HG03575 (cell line): ENCODE data around the gene MYO18B.

ENCODE experiments used
- ATAC-seq: cut with Tn5 transposase; IDR thresholded peaks from one replicate; pipeline ENCODE4 v1.9.1; 2021; ENCODE audit not compliant: unreplicated experiment, insufficient number of reproducible peaks, low FRiP score; ENCODE audit errors: extremely low read depth

The MYO18B gene

GRCh38 chr22:26045051-26045450 is 303.1 kb downstream of the MYO18B start:
- no peak for ATAC-seq

- ATAC-seq = no peak
Observed at GRCh38 chr22:26045860-26046259, 303.9 kb downstream of the MYO18B start.

- no peak for ATAC-seq
Observed at GRCh38 chr22:26047516-26047915, 305.5 kb downstream of the MYO18B start.

GRCh38 chr22:26047920-26048319 is 305.9 kb downstream of the MYO18B start:
- no peak for ATAC-seq

GRCh38 chr22:26050079-26050478 is 308.1 kb downstream of the MYO18B start:
- no peak for ATAC-seq

- ATAC-seq = no peak
Observed at GRCh38 chr22:26053737-26054316, 311.8 kb downstream of the MYO18B start.

- no peak for ATAC-seq
Observed at GRCh38 chr22:26054841-26055605, 313.0 kb downstream of the MYO18B start.

- ATAC-seq = no peak
Observed at GRCh38 chr22:26055693-26056092, 313.7 kb downstream of the MYO18B start.

- ATAC-seq = no peak
Observed at GRCh38 chr22:26056455-26057200, 314.6 kb downstream of the MYO18B start.

GRCh38 chr22:26057731-26058130 is 315.7 kb downstream of the MYO18B start:
- no peak for ATAC-seq

GRCh38 chr22:26064048-26064447 is 322.1 kb downstream of the MYO18B start:
- ATAC-seq = no peak

GRCh38 chr22:26065847-26066246 is 323.9 kb downstream of the MYO18B start:
- no peak for ATAC-seq

GRCh38 chr22:26066534-26066933 is 324.5 kb downstream of the MYO18B start:
- ATAC-seq = no peak

- ATAC-seq = no peak
Observed at GRCh38 chr22:26068571-26068970, 326.6 kb downstream of the MYO18B start.

GRCh38 chr22:26072621-26073020 is 330.6 kb downstream of the MYO18B start:
- ATAC-seq = no peak

- ATAC-seq = no peak
Observed at GRCh38 chr22:26075251-26075650, 333.3 kb downstream of the MYO18B start.

- no peak for ATAC-seq
Observed at GRCh38 chr22:26079009-26079408, 337.0 kb downstream of the MYO18B start.
